GM21367 (cell line): ENCODE data around the gene FAM216A.
"Not testable (repeated sequence)": the region's sequence is repeated elsewhere in the genome, so short reads cannot be mapped to it uniquely, and the experiment has no call there.

ENCODE experiments used
- ATAC-seq: cut with Tn5 transposase; IDR thresholded peaks from one replicate; pipeline ENCODE4 v1.9.1; 2021; ENCODE audit not compliant: unreplicated experiment

Gene FAM216A

GRCh38 chr12:110498984-110499706 is 30.5 kb downstream of the FAM216A start:
- no peak for ATAC-seq

GRCh38 chr12:110501399-110501751 is 32.7 kb downstream of the FAM216A start:
- ATAC-seq, result peak; percentile 19

GRCh38 chr12:110501752-110502738 is 33.4 kb downstream of the FAM216A start, which contains the start of the genes RAD9B and VPS29:
Gene RAD9B (plus strand): TSS chr12:110502331. CDS start chr12:110502338, 7 bp downstream.
Gene VPS29 (minus strand): TSS chr12:110502111. CDS start chr12:110502051, 60 bp downstream.
- peak; percentile 91 for ATAC-seq

- no peak for ATAC-seq
Observed at GRCh38 chr12:110503432-110503831, 34.8 kb downstream of the FAM216A start.

GRCh38 chr12:110505332-110505731 is 36.7 kb downstream of the FAM216A start:
- no peak for ATAC-seq

- no peak for ATAC-seq
Observed at GRCh38 chr12:110508071-110508586, 39.5 kb downstream of the FAM216A start.

GRCh38 chr12:110513842-110514241 is 45.2 kb downstream of the FAM216A start:
- ATAC-seq, result no peak

- ATAC-seq, result no peak
Observed at GRCh38 chr12:110514363-110514762, 45.7 kb downstream of the FAM216A start.

GRCh38 chr12:110516995-110517394 is 48.4 kb downstream of the FAM216A start:
- ATAC-seq, result no peak

- ATAC-seq, result not testable (repeated sequence)
Observed at GRCh38 chr12:110518014-110518413, 49.4 kb downstream of the FAM216A start.

- ATAC-seq, result not testable (repeated sequence)
Observed at GRCh38 chr12:110520876-110521712, 52.4 kb downstream of the FAM216A start.

GRCh38 chr12:110528277-110528839 is 59.7 kb downstream of the FAM216A start:
- no peak for ATAC-seq

- ATAC-seq, result no peak
Observed at GRCh38 chr12:110530511-110530910, 61.9 kb downstream of the FAM216A start.

- peak; percentile 77 for ATAC-seq
Observed at GRCh38 chr12:110531741-110532333, 63.2 kb downstream of the FAM216A start.

GRCh38 chr12:110532644-110533043 is 64.0 kb downstream of the FAM216A start:
- ATAC-seq, result no peak

- ATAC-seq, result no peak
Observed at GRCh38 chr12:110533607-110534006, 65.0 kb downstream of the FAM216A start.

GRCh38 chr12:110534811-110535210 is 66.2 kb downstream of the FAM216A start:
- no peak for ATAC-seq

GRCh38 chr12:110536834-110537604 is 68.4 kb downstream of the FAM216A start:
- no peak for ATAC-seq
